ENCODE measurements around the gene GPR52.
"Not testable (repeated sequence)": the region's sequence is repeated elsewhere in the genome, so short reads cannot be mapped to it uniquely, and the experiment has no call there.

GPR52 gene, protein sequence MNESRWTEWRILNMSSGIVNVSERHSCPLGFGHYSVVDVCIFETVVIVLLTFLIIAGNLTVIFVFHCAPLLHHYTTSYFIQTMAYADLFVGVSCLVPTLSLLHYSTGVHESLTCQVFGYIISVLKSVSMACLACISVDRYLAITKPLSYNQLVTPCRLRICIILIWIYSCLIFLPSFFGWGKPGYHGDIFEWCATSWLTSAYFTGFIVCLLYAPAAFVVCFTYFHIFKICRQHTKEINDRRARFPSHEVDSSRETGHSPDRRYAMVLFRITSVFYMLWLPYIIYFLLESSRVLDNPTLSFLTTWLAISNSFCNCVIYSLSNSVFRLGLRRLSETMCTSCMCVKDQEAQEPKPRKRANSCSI

DNA sequence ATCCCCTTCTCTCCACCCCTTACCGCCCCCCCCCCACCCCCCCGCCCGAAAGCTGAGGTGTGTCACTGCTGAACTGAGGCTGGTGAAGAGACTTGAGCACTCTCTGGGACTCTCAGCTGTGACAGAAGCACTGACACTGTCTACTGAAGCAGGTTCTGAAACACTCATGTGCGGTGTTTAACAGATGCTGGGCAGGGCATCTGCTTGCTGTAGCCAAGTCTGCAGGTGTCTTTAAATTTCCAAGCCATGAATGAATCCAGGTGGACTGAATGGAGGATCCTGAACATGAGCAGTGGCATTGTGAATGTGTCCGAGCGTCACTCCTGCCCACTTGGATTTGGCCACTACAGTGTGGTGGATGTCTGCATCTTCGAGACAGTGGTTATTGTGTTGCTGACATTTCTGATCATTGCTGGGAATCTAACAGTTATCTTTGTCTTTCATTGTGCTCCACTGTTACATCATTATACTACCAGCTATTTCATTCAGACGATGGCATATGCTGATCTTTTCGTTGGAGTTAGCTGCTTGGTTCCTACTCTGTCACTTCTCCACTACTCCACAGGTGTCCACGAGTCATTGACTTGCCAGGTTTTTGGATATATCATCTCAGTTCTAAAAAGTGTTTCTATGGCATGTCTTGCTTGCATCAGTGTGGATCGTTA, at the start of gene GPR52:
TSS of gene GPR52 (plus strand) at position 99 of the 665 bp plus-strand sequence. CDS start at position 247, 148 bp downstream.
- DNase-seq = no peak

DNA sequence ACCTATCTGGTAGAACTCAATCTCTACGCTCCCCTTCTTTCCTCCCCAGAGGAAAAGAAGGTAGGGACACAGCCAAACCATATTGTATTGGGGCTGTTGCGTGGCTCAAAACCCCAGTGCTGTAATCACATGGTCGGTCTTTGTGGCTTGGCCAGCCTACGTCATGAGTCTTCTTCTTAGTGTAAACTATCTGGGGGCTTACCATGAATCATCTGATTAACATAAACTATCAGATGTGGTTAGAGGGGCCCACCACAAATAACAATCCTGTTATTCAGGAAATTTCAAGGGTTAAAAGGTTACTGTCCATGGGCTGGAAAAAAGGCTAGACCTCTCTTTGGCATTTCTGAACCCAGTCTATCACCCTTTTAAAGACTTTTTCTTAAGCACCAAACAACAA, 49.5 kb upstream of the GPR52 start:
- no peak for DNase-seq

DNA sequence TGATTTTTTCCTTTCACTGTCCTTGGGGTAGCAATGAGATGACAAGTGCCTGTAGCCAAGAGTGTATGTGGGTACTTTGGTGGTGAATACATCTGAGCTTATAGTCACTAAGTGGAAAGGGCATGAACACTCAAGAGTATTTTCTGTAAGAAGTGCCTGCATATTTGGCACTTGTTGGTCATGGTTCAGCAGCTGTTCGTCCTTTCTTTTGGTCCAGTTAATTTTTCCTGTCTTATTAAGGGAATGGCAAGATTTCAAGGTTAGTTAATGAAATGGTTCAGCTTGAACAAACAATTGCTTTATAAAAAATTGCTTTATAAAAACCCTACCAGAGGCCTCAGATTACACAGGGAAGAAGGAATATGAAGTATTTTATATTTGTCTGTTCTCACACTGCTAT, 48.6 kb upstream of the GPR52 start:
- no peak for DNase-seq

DNA sequence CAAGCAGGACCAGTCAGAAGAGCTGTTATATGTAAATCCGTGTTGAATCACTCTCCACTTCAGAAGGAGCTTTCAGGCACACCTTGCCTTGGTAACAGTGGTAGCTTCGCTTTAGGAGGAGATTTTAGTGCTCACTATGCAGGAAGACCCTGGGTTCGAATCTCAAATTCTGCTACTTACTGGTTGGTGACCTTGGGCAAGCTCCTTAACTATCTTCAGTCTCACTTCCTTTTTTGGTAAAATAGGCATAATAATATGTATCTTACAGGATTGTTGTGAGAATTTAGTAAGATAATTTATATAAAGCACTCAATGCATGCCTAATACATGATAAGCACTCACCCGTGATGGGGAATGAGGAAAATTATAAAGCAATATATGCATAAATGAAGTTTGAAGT, 46.7 kb upstream of the GPR52 start:
- DNase-seq = no peak

DNA sequence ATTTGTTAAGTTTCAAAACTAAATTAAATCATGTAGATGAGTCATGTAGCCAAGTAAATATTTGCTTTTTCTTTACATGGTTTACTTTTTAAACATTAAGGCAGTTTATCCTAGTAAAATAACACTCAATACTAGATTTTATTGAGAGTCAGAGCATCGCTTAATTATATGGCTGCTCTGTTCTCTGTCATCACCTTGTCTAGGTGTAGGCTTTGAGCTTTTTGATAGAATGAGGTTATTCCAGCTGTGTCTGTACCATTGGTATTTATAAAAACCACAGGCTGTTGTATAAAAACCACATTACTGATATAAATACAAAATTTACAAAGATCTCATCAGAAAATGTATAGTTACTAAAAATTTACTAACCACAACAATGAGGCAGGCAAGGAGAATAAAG, 42.5 kb upstream of the GPR52 start:
- no peak for DNase-seq

DNA sequence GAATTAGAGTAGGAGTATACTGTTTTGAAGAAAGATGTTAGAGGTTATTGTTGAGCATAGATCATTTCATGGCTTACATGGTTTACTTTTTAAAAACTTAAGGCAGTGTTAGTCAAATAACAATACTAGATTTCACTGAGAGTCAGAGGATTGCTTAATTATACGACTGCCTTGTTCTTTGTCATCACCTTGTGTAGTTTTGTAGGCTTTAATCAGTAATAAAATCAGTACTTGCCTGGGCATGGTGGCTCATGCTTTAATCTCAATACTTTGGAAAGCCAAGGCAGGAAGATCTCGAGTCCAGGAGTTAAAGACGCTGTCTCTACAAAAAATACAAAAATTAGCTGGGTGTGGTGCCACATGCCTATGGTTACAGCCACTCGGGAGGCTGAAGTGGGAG, 41.3 kb upstream of the GPR52 start:
- no peak for DNase-seq

DNA sequence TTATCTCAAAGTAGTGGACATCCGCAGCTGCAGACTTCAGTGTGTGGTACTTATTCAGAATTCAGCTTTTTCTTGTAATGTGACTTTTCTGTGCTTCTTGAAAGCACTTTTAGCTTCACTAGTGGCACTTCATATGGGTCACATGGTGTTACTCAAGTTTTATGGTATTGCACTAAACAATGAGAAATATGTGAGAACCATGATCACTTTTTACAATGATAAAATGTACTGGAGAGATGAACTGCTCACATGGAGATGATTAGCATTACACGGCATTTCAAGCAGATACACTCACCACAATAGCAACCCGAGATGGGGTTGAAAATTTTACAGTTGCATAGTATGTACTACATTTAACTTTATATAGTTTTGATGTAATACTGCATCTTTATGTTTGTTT, 40.1 kb upstream of the GPR52 start:
- no peak for DNase-seq

DNA sequence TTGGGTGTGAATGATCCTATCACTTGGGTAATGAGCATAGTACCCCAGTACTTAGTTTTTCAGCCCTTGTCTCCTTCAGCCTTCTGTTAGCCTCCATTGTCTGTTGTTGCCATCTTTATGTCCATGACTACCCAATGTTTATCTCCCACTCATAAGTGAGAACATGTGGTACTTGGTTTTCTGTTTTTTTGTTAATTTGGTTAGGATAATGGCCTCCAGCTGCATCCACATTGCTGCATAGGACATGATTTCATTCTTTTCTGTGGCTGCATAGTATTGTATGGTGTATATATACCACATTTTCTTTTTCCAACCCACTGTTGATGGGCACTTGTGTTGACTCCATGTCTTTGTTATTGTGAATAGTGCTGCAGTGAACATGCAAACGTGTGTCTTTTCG, 39.6 kb upstream of the GPR52 start:
- no peak for DNase-seq

DNA sequence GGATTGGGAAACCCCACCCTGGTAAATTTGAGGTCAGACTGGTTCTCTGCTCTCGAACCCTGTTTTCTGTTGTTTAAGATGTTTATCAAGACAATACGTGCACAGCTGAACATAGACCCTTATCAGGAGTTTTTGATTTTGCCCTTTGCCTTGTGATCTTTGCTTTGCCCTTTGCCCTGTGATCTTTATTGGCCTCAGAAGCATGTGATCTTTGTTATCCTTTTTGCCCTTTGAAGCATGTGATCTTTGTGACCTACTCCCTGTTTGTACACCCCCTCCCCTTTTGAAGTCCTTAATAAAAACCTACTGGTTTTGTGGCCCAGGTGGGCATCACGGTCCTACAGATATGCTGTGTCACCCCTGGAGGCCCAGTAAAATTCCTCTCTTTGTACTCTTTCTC, 38.0 kb upstream of the GPR52 start:
- DNase-seq = not testable (repeated sequence)

DNA sequence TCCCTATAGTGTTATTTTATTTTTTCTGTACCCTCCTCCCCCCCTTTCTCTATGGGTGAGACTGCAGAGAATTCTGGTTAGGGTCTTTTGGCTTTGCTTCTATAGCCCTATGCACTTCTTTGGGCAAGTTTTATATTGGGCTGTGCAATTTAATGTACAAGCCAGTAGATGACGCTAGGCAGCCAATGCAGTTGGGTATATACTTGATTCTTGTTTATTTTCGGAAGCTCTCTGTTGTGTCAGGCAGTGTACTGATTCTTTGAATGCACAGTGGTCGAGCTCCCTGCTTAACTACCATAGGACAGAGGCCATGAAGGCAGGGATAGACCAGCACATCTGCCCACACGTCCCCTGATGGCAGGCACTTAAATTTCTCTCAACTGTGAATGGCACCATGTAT, 34.1 kb upstream of the GPR52 start:
- no peak for DNase-seq

DNA sequence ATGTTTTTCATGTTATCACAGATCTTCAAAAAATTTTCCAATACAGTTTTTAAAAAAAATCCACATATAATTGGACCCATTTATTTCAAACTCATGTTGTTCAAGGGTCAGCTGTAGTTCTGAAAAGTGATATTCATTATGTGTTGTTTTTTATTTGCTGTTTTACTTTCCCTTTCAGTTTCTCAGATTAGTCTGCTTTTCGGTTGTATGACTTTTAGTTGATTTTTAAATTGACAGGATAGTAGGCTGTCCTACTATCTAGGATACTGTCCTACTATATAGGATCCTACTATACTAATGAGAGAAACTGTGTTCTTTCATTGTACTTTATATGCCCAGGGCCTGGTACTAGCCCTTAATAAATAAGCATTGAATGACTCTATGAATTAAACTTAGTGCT, 33.6 kb upstream of the GPR52 start:
- no peak for DNase-seq

DNA sequence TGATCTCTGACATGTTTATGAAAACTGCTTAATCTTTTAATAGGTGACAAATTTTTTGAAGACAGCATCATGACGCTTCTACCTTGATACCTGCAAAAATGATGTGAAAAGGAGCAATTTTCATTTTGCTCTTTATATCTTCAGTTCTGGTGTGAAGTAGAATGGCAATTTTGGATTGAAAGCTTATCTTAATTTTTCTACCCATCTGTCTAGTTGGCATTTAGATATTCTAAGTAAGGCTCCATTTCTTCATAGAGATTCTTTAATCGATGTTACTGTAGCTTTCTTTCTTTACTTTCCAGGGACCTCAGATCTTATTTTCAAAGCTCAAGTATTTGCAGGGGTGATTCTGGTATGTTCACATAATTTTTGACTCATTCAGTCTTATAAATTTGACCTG, 32.3 kb upstream of the GPR52 start:
- DNase-seq = no peak

DNA sequence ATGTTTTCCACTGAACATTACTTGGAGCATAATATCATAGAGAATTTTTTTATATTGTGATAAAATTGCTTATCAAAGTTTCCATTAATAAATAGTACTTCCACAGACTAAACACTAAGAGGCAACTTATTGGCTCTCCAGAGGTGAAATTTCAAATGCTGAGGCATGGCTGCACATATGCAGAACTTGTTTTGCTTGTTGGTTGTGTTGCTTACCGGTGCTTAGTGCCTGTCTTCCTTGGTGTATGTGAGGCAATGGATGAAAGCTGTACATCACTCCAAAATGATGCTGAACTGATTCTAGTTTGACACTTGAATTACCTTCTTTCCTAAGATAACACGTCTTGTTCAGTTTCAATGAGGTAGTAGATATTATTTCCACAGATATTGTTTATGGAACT, 29.8 kb upstream of the GPR52 start:
- no peak for DNase-seq

DNA sequence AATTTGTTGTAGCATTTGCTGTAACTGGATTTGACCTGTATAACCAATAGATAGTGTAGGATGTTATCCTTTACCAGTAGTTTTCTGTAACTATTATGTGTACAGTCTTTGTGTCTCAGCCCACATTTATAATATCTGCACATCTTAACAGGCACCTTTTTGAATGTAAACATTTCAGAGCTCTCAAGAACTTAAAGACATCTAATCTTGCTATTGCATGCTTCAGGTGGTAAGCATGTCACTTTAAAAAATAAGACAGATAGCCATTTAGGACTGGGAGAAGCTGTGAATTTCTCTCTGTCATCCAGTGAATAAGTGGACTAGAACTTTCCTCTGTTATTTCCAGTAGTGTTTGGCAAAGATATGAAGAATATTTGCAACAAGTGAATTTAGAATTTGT, 22.6 kb upstream of the GPR52 start:
- DNase-seq = no peak

DNA sequence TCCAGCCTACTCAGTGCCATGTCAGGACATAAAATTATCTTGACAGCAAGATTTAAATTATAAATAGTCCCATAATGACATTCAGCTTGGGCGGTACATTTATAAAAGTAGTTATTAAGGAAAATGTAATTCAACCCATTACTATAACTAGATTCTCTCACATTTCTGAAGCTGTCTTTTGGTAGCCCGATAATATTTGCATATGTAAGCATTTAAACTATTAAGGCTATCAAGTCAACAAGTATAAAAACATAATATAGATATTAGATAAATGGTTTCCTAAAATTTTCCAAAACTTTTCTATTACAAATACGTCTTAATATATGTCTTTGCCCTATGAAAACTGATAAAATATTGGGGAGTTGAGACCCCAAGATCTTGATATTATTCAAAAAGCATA, 21.6 kb upstream of the GPR52 start:
- DNase-seq = no peak

DNA sequence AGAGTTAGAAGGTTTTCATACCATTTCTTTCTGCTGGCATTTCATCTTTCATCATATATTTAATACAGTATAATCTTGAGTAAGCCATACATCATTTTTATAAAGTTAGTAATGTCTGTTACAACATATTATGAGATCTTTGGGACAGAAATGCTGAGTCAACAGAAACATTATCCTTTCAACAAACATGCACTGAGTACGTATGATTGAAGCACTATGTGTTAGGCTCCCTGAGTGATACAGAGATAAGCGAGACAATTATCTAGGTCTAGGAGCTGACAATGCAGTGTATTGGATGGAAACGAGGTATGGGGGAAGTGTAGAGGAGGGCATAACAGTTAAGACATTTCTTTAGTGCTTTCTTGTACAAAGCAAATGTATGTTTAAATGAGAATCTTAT, 19.7 kb upstream of the GPR52 start:
- DNase-seq = no peak

DNA sequence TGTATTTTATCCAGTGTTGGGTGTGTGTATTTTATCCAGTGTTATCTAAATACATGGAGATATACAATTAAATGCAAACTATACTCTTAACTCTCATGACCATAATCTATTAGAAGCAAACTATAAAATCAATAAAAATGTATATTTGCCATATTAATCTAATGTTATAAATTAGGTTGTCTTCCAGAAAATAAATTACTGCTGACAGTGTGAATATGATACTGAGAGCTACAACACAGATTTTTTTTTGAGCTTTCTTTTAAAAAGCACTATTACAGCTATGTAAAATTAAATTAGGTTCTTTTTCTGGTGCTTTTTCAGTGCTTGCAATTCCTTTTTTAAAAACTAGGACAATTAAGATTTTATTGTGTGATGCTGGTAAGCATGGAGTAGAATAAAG, 19.0 kb upstream of the GPR52 start:
- no peak for DNase-seq

DNA sequence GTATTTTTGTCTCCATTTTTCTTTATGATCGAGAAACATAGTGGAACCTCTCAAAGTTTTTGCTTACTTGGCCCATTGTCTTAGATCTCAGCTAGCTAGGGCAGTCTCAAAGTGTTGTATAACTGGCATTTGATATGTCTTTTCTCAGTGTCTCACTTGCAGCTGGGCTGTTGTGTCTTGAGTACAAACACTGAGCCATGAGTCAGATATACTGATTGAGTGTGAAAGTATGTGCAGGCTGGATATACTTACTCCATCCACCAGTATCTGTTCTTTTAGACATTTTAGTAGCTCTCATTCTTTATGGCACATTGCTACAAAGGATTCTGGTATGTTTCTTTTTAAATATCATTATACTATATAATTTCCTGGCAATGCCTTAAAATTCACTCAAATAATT, 14.3 kb upstream of the GPR52 start:
- no peak for DNase-seq

DNA sequence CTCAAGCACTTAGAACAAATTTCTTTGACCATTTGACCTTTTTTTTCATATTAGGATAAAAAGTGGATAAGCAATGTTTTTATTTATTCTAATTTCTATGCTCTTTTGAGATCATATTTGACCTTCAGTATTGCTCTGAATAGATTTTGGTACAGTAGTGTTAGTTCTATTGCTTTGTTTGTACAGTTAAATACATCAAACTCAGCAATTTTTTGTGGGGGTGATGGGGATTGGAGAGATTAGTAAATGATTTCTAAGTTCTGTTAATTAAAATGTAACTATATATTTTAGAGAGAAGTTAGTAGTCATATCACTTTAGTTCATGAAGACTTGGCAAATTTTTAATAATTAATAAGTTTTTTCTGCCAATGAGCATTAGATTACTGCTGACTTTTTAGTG, 2.4 kb upstream of the GPR52 start:
- DNase-seq = no peak

DNA sequence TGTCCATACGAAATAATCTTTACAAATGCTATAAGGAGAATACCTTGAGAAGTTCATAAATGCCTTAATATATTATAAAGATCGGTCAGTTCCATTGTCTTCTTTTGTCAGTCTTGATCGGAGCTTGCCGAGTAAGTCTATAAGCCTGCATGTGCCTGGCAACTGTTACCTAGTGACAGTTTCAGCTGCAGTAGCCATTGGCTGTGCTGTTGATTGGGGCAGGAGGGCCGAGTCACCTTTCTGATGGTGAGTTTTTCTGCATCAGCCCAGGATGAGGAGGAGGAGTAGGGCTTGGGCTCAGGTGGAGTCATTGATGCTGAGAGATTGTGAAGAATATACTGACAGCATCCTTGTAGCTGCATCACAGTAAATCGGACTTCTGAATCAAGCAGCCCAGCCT, 1.9 kb upstream of the GPR52 start:
- no peak for DNase-seq

DNA sequence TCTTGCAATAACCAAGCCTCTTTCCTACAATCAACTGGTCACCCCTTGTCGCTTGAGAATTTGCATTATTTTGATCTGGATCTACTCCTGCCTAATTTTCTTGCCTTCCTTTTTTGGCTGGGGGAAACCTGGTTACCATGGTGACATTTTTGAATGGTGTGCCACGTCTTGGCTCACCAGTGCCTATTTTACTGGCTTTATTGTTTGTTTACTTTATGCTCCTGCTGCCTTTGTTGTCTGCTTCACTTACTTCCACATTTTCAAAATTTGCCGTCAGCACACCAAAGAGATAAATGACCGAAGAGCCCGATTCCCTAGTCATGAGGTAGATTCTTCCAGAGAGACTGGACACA, 743 bp downstream of the GPR52 start:
- DNase-seq = no peak

DNA sequence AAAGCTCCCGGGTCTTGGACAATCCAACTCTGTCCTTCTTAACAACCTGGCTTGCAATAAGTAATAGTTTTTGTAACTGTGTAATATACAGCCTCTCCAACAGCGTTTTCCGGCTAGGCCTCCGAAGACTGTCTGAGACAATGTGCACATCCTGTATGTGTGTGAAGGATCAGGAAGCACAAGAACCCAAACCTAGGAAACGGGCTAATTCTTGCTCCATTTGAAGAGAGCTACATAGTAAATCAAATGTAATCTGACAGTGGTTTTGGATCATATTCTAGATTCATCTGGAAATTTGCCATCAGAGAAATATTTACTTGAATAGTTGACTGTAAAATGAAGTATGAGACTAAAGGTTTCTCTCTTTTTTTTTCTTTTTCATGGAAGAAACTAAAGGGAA, 1.2 kb downstream of the GPR52 start:
- no peak for DNase-seq

DNA sequence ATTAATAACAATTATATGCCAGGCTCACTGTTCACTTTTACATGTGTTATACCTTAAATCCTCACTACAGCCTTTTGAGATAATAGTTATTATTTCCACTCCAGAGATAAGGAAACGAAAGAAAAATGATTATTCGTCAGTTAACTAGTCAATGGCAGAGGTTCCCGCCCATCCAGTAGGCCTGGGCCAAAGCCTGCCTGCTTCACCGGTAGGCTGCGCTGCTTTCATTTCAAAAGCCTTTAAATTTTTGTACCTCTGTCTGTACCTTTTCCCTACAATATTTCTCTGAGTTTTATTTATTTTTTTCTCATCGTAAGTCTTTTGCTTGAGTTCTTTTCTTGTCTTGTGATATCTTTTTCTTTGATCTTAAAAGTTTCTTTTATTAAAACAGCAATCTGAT, 3.6 kb downstream of the GPR52 start:
- DNase-seq = no peak

DNA sequence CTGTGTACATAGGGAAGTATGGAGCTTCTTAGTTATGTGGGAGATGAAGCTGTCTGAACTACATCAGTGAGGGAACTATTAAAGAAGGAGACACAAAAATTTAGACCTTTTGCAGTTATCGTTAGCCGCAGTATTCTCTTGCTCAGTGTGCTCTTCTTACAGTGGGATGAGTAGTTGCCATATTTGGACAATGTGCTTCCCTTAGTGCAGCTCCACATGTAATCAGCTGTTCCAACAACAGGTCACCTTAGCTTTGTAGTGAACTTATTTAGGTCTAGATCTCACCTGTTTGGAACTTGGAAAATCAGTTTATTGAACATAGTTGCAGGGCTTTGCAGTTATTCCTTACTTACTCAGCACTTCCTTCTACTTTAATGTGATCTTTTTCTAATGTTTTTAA, 18.1 kb downstream of the GPR52 start:
- no peak for DNase-seq

DNA sequence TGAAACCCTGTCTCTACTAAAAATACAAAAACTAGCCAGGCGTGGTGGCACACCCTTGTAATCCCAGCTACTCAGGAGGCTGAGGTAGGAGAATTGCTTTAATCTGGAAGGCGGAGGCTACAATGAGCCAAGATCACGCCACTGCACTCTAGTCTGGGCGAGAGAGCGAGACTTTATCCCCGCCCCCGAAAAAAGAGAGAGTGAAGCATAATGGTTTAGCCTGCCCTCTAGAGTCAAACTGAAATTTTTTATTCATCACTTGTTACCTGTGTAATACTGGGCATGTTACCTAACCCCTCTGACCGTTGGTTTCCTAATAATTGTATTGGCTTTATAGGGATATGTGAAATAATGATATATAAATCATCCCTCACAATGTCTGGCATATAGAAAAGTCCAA, 18.8 kb downstream of the GPR52 start:
- DNase-seq = no peak

Measured in NK-92 treated with Interleukin-12 subunit alpha and Interleukin-12 subunit beta, amount 100 ng/mL, for 24 hours (cell line).